Right ventricle myocardium superior (tissue), 1 donor: ENCODE measurements around the gene PDLIM5. TPM values are rescaled to one million over a fixed set of nuclear protein-coding genes. Genes with fewer than 3 reads are reported as not detected.
"Not testable (repeated sequence)": the region's sequence is repeated elsewhere in the genome, so short reads cannot be mapped to it uniquely, and the experiment has no call there.

Experiments used
- ATAC-seq: fragments of 200-7000 bp; cut with Tn5 transposase; one replicate; pipeline ENCODE4 v1.9.1; 2020; ENCODE audit warnings: mild to moderate bottlenecking; ENCODE audit not compliant: poor library complexity
- DNase-seq: peaks from one replicate; pipeline ENCODE4 v3.0.0-alpha.2; 2020
- intact Hi-C: fragments of 100-400 bp; cut with DNase I; formaldehyde crosslinking; loops from one replicate; pipeline ENCODE4 v1.11.2; 2022
- total RNA-seq: library from RNA; stranded (reverse); fragmentation: NEBNext Ultra II Directional; extraction: Animal tissue kit (Norgen Biotek cat#: 25700); gene quantifications from one replicate; pipeline ENCODE4 v1.2.1, GENCODE V29; 2021
- donor health status: DM: no; HTN: yes; CAD: no; lungs with severe emphysema.

The PDLIM5 gene
- total RNA-seq, 1 donor from 2014 or later: 979 TPM

DNA sequence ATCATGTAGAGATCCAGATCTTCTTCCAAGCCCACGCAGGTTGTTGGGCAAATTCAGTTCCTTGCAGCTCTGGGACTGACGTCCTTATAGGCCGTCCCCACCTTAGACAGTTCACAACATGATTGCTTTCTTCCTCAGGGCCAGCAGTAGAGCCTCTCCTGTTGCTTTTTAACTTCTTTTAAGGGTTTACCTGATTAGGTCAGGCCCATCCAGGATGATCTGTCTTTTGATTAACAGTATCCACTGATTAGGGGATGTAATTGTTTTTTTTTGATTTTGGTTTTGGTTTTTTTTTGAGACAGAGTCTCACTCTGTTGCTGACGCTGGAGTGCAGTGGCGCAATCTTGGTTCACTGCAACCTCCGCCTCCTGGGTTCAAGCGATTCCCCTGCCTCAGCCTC is 197.0 kb downstream of the PDLIM5 start:
- intact Hi-C loops: no loop called here
- ATAC-seq: no peak

GRCh38 chr4:94649381-94650133 is 197.8 kb downstream of the PDLIM5 start:
- ATAC-seq (no peak), DNase-seq (no peak)
- intact Hi-C loops: no loop called here

More for the DNA sequence above, 197.0 kb downstream of the PDLIM5 start:
- DNase-seq: no peak

GRCh38 chr4:94650134-94650495 is 198.4 kb downstream of the PDLIM5 start:
- DNase-seq: no peak
- intact Hi-C loops: no loop called here
- no peak for ATAC-seq

DNA sequence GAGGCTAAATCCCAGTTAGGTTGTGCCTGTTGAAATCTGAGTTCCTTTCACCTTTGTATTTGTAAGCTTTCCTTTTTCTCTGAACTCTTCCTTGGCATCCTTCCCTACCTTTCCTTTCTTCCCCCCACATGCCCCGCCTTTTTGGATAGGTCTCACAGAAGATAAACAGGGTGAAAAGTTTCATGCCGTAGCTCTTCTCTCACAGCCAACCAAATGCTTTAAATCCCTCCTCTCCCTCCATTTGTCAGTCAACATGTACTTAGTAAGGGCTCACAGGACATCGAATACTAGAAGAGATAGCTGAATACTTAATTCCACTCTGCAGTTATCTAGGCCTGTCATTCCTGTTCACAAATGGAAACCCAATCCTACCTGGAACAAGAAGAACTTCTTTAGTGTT is 198.9 kb downstream of the PDLIM5 start:
- intact Hi-C loops: no loop called here
- no peak for DNase-seq
- peak; percentile 84 for ATAC-seq

DNA sequence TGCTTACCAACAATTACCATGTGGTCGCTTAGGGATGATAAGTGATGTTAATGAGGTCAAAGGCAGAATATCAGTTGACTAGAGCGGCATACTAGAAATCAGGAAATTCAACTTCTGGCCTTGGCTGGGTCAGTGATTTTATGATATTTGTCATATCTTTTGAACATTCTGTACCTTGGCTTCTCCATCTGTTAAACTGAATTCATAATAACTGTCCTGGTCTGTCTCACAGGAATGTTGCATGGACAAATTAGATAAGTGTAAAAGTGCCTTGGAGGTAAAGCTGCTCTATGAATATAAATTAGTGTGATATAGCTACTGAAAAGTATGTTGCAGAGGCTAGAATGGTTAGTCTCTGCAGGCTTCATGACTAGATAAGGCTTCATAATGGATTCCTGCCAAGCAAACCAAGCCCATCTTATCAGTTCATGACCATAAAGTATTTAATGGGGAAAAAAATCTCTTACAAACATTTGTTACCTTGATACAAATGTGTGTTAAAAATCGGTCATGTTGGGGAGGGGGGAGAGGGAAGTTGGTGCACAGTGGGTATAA is 201.4 kb downstream of the PDLIM5 start:
- ATAC-seq: no peak
- intact Hi-C loops: no loop called here
- no peak for DNase-seq

DNA sequence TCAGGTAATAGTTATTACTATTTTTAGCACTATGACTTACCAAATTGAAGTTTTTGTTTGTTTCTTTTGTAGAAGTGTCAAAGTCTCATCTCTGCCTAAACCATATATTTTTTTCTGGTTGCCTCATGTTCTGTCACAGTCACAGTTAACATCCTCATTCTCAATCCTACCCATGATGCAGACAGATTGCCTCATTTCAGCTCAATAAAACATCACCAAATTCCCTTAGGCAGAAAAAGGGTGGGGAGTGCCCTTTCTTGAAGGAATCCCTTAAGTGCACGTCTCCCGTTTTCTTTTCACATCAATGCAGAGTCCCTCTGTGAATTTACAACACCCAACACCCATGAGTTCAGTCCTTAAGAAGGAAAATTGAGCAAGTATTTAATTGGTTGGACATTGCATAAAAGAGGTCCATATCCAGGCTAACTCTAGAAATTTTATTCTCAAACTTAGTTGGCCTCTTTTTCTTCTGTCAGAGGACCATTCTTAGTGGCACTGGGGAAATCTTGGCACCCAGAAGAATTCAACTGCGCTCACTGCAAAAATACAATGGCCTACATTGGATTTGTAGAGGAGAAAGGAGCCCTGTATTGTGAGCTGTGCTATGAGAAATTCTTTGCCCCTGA is 202.4 kb downstream of the PDLIM5 start:
- DNase-seq: no peak
- no peak for ATAC-seq
- intact Hi-C loops: no loop called here

- DNase-seq: no peak
- intact Hi-C loops: no loop called here
- no peak for ATAC-seq
Observed at GRCh38 chr4:94654714-94655113, 203.0 kb downstream of the PDLIM5 start.

DNA sequence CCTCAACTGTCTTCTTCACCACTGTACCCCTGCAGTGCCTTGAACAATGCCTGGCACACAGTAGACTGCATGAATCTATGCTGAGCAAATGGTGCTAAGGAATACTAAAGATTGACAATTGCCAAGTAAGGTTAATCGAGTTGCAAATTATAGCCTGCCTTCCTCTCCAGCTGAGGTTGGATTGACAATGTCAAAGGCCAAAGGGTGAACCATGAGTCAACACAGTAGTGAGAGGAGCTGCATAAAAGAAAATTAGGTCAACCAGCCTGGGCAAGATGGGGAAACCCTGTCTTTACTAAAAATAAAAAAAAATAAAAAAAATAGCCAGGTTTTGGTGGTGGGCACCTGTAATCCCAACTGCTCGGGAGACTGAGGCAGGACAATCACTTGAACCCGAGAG is 208.9 kb downstream of the PDLIM5 start:
- ATAC-seq (no peak), DNase-seq (no peak)
- intact Hi-C loops: no loop called here

DNA sequence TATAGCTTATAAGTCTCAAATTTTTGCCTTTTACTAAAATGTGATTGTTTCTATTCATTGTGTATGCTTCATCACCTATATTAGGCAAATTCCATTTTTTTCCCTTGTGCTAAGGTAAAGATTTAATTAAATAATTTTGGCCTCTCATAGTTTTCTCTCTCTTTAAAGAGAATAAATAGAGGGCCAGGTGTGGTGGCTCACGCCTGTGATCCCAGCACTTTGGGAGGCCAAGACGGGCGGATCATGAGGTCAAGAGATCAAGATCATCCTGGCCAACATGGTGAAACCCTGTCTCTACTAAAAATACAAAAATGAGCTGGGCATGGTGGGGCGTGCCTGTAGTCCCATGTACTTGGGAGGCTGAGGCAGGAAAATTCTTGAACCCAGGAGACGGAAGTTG is 213.3 kb downstream of the PDLIM5 start:
- DNase-seq, intact Hi-C loops, ATAC-seq: not testable (repeated sequence)

GRCh38 chr4:94665500-94666404 is 214.0 kb downstream of the PDLIM5 start:
- intact Hi-C loops: no loop called here
- ATAC-seq (no peak), DNase-seq (no peak)

- ATAC-seq (no peak), DNase-seq (no peak)
- intact Hi-C loops: no loop called here
Observed at GRCh38 chr4:94668724-94669123, 217.0 kb downstream of the PDLIM5 start.

- intact Hi-C loops: no loop called here
- DNase-seq: no peak
- ATAC-seq: no peak
Observed at GRCh38 chr4:94669672-94670664, 218.2 kb downstream of the PDLIM5 start.

GRCh38 chr4:94671113-94671512 is 219.4 kb downstream of the PDLIM5 start:
- DNase-seq: no peak
- intact Hi-C loops: no loop called here
- no peak for ATAC-seq

- ATAC-seq (no peak), DNase-seq (no peak)
- intact Hi-C loops: no loop called here
Observed at GRCh38 chr4:94673961-94674360, 222.2 kb downstream of the PDLIM5 start.

GRCh38 chr4:94676970-94677369 is 225.2 kb downstream of the PDLIM5 start:
- intact Hi-C loops: no loop called here
- ATAC-seq: peak; percentile 77
- no peak for DNase-seq

GRCh38 chr4:94678896-94679295 is 227.2 kb downstream of the PDLIM5 start:
- no peak for DNase-seq
- ATAC-seq: no peak
- intact Hi-C loops: no loop called here

DNA sequence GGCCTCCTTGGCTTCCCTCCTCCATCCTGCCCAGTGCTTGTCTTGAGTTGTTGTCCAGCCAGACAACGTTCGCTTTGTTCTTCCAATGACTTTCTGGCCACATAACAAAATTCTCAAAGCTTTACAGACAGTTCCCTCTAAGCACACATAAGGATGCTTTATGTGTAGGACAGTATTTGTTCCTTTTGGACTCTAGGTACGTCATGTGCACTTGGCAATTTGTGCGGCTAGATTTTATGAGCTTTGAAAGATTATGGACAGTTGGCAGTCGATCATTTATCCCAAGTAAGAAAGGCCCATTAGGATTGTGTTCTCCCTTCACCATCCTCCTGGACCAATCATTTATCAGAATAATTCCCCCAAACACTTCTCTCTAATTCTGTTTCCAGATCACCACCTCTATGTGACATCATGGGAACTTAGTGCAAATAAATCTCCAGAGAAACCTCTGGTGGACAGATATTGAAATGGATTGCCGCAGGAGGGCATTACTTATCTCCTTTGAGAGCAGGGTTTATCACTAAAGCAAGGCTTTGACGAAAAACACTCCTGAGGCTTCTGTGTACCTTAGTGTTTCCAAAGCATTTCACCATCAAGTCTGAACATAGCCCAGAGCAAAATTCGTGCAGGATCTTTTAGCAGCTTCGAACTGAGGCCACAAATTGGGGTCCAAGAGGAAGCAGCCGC is 228.6 kb downstream of the PDLIM5 start:
- intact Hi-C loops: no loop called here
- DNase-seq (no peak), ATAC-seq (no peak)

- intact Hi-C loops: no loop called here
Observed at GRCh38 chr4:94686086-94686485, 234.3 kb downstream of the PDLIM5 start.

More at GRCh38 chr4:94686086-94686485, 234.3 kb downstream of the PDLIM5 start:
- no peak for ATAC-seq
- no peak for DNase-seq
